ENCODE measurements around the gene CHKA. TPM values are rescaled to one million over a fixed set of nuclear protein-coding genes. Genes with fewer than 3 reads are reported as not detected.

The CHKA gene
- total RNA-seq, 1 experiment from 2014 or later, result 63.0 TPM

DNA sequence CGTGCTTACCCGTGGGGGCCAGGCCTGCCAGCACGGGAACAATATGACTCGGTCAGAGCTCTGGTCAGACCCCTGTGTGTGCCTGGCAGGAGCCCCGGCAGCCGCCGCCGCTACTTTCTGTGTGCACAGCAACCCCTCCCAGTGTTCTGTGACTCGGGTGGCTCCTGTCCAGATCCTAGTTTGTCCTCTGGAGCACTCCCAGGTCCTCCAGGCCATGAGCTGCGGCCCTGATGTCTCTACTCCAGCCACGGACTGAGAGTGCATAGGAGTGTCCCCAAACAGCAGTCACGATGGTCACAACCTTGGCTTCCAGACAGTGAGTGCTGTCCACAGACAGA lies 87.5 kb downstream of the CHKA start:
- Mint-ChIP-seq H3K4me3 (peak overlapping the region in 1 of 2 experiments; percentile 35; a peak in 3 of 5 replicates), H3K4me1 (peaks cover 17 to 21% of the 10 kb centered on the region in 2 experiments), H3K9me3 (no peaks in the 10 kb centered on the region), H3K27ac (peak overlapping the region in 1 of 3 experiments; percentile 85; a peak in 1 of 7 replicates), H3K36me3 (ENCODE audit: insufficient read depth in 1 of 3, low read depth in 3 of 3) (peaks cover 11 to 34% (median 16%) of the 10 kb centered on the region in 3 experiments; a peak in 6 of 7 replicates), H3K27me3 (ENCODE audit: low read depth) (no peaks in the 10 kb centered on the region)
- Histone ChIP-seq H4K8ac (replicated peaks; ENCODE audit: insufficient read length, low read depth, low read length) (no peak overlapping the region), H2BK12ac (ENCODE audit: insufficient read length, low read depth, low read length) (no peak overlapping the region), H3T11ph (ENCODE audit: low read length) (no peak overlapping the region), H3K79me1 (ENCODE audit: insufficient read depth, low read depth, low read length, poor library complexity, severe bottlenecking) (peaks cover 5% of the 10 kb centered on the region), H4K5ac (ENCODE audit: insufficient read length, low read depth, low read length) (no peak overlapping the region), H3K4me2 (ENCODE audit: insufficient read depth, insufficient read length, low read length) (no peak overlapping the region), H3K27me3 (ENCODE audit: insufficient read depth, low read length) (no peaks in the 10 kb centered on the region), H2AK5ac (ENCODE audit: insufficient read length, low read length) (no peak overlapping the region), H2BK20ac (ENCODE audit: low read depth, low read length, poor library complexity, severe bottlenecking) (no peak overlapping the region), H3K56ac (ENCODE audit: insufficient read length, low read depth, low read length) (no peak overlapping the region), H4K20me1 (ENCODE audit: control insufficient read depth, insufficient read depth, insufficient read length) (no peaks in the 10 kb centered on the region), H3K23ac (ENCODE audit: insufficient read length, low read depth, low read length) (no peak overlapping the region), H2BK120ac (ENCODE audit: low read depth, low read length, poor library complexity, severe bottlenecking) (no peak overlapping the region), H3K18ac (ENCODE audit: insufficient read length, low read depth, low read length) (no peak overlapping the region), H2BK5ac (ENCODE audit: insufficient read length, low read length) (no peak overlapping the region), H2BK15ac (ENCODE audit: low read depth, low read length) (no peak overlapping the region), H3K14ac (ENCODE audit: insufficient read depth, low read length) (no peak overlapping the region), H3K9ac (ENCODE audit: extremely low read depth, insufficient read length, low read length) (no peak overlapping the region), H3K4ac (ENCODE audit: low read depth, low read length) (no peak overlapping the region), H4K91ac (ENCODE audit: insufficient read length, low read depth, low read length) (no peak overlapping the region), H3K23me2 (ENCODE audit: insufficient read length, low read depth, low read length, poor library complexity, severe bottlenecking) (peaks cover 8% of the 10 kb centered on the region), H3K27ac (ENCODE audit: insufficient read length, low read depth, low read length) (no peak overlapping the region), H3K79me2 (ENCODE audit: insufficient read depth, low read length) (no peaks in the 10 kb centered on the region), H3K9me3 (ENCODE audit: control insufficient read depth, low read depth, low read length) (no peaks in the 10 kb centered on the region), H2AFZ (ENCODE audit: low read length) (no peak overlapping the region), H3K4me1 (ENCODE audit: insufficient read depth, low read length) (no peaks in the 10 kb centered on the region; the same call in 1 of the 2 replicates)
- DNase-seq, result no peak
- no CpG with 5 or more reads among the region's 12 CpGs for WGBS (ENCODE audit: extremely low coverage, insufficient read length, low lambda C conversion rate)
- TF ChIP-seq, protein P1, sequence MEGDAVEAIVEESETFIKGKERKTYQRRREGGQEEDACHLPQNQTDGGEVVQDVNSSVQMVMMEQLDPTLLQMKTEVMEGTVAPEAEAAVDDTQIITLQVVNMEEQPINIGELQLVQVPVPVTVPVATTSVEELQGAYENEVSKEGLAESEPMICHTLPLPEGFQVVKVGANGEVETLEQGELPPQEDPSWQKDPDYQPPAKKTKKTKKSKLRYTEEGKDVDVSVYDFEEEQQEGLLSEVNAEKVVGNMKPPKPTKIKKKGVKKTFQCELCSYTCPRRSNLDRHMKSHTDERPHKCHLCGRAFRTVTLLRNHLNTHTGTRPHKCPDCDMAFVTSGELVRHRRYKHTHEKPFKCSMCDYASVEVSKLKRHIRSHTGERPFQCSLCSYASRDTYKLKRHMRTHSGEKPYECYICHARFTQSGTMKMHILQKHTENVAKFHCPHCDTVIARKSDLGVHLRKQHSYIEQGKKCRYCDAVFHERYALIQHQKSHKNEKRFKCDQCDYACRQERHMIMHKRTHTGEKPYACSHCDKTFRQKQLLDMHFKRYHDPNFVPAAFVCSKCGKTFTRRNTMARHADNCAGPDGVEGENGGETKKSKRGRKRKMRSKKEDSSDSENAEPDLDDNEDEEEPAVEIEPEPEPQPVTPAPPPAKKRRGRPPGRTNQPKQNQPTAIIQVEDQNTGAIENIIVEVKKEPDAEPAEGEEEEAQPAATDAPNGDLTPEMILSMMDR (conservative IDR thresholded peaks at IDR 0.05), result no peak

All from H9 (cell line).